Measurements from ENCODE around the gene MRPL44. TPM values are rescaled to one million over a fixed set of nuclear protein-coding genes. Genes with fewer than 3 reads are reported as not detected.
A peak's percentile ranks its signal among the peaks of the same experiment; 100 is the strongest.

MRPL44 gene
- total RNA-seq, 1 donor from 2014 or later, result 37.3 TPM

DNA sequence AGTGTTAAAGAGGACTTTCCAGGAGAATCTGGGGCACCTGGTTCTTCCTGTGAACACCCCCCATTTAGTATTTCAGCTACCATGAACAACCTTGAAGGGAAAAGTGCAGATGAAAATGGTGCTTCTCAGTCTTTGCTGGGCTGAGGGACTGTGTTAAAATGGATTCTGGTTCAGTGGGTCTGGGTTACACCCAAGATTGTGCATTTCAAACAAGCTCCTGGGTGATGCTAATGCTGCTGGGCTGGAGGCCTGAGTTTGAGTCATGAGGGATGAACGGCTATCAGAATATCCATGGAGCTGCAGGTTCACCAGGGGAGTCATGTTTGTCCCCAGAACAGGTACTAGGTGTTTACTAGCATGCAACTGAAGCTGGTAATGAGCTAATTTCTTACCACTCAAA lies 24.0 kb downstream of the MRPL44 start:
- H3K4me3 Mint-ChIP-seq (ENCODE audit: unreplicated experiment), result no peak overlapping the region
- no peaks in the 10 kb centered on the region for H3K9me3 Mint-ChIP-seq (ENCODE audit: unreplicated experiment)
- H3K36me3 Mint-ChIP-seq (ENCODE audit: unreplicated experiment), result no peaks in the 10 kb centered on the region
- no peaks in the 10 kb centered on the region for H3K4me1 Mint-ChIP-seq (ENCODE audit: low read depth, unreplicated experiment)
- TF ChIP-seq, protein P1, sequence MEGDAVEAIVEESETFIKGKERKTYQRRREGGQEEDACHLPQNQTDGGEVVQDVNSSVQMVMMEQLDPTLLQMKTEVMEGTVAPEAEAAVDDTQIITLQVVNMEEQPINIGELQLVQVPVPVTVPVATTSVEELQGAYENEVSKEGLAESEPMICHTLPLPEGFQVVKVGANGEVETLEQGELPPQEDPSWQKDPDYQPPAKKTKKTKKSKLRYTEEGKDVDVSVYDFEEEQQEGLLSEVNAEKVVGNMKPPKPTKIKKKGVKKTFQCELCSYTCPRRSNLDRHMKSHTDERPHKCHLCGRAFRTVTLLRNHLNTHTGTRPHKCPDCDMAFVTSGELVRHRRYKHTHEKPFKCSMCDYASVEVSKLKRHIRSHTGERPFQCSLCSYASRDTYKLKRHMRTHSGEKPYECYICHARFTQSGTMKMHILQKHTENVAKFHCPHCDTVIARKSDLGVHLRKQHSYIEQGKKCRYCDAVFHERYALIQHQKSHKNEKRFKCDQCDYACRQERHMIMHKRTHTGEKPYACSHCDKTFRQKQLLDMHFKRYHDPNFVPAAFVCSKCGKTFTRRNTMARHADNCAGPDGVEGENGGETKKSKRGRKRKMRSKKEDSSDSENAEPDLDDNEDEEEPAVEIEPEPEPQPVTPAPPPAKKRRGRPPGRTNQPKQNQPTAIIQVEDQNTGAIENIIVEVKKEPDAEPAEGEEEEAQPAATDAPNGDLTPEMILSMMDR (IDR thresholded peaks at IDR 0.05; ENCODE audit: partially characterized antibody, unreplicated experiment), result no peak
- no peak for DNase-seq
- H3K27me3 Mint-ChIP-seq (ENCODE audit: unreplicated experiment), result no peaks in the 10 kb centered on the region
- no peak overlapping the region for H3K27ac Mint-ChIP-seq (ENCODE audit: unreplicated experiment)

- TF ChIP-seq, protein P1 (IDR thresholded peaks at IDR 0.05; ENCODE audit: partially characterized antibody, unreplicated experiment), result no peak
- Mint-ChIP-seq H3K4me1 (ENCODE audit: low read depth, unreplicated experiment) (peaks cover 4% of the 10 kb centered on the region), H3K4me3 (ENCODE audit: unreplicated experiment) (no peak overlapping the region), H3K27me3 (ENCODE audit: unreplicated experiment) (peaks cover 2% of the 10 kb centered on the region), H3K36me3 (ENCODE audit: unreplicated experiment) (no peaks in the 10 kb centered on the region), H3K9me3 (ENCODE audit: unreplicated experiment) (no peaks in the 10 kb centered on the region), H3K27ac (ENCODE audit: unreplicated experiment) (no peak overlapping the region)
- DNase-seq, result no peak
These were observed 32.1 kb downstream of the MRPL44 start for GRCh38 chr2:223989206-223989855.

GRCh38 chr2:223989856-223990232 lies 32.6 kb downstream of the MRPL44 start:
- H3K4me1 Mint-ChIP-seq (ENCODE audit: low read depth, unreplicated experiment), result peaks cover 4% of the 10 kb centered on the region
- no peaks in the 10 kb centered on the region for H3K36me3 Mint-ChIP-seq (ENCODE audit: unreplicated experiment)
- no peaks in the 10 kb centered on the region for H3K9me3 Mint-ChIP-seq (ENCODE audit: unreplicated experiment)
- no peak for DNase-seq
- H3K27ac Mint-ChIP-seq (ENCODE audit: unreplicated experiment), result no peak overlapping the region
- H3K4me3 Mint-ChIP-seq (ENCODE audit: unreplicated experiment), result no peak overlapping the region
- peaks cover 2% of the 10 kb centered on the region for H3K27me3 Mint-ChIP-seq (ENCODE audit: unreplicated experiment)
- TF ChIP-seq, protein P1 (IDR thresholded peaks at IDR 0.05; ENCODE audit: partially characterized antibody, unreplicated experiment), result no peak

GRCh38 chr2:223991611-223992010 lies 34.3 kb downstream of the MRPL44 start:
- Mint-ChIP-seq H3K4me1 (ENCODE audit: low read depth, unreplicated experiment) (peaks cover 4% of the 10 kb centered on the region), H3K36me3 (ENCODE audit: unreplicated experiment) (no peaks in the 10 kb centered on the region), H3K9me3 (ENCODE audit: unreplicated experiment) (no peaks in the 10 kb centered on the region), H3K4me3 (ENCODE audit: unreplicated experiment) (no peak overlapping the region), H3K27ac (ENCODE audit: unreplicated experiment) (no peak overlapping the region), H3K27me3 (ENCODE audit: unreplicated experiment) (peaks cover 2% of the 10 kb centered on the region)
- DNase-seq, result no peak
- TF ChIP-seq, protein P1 (IDR thresholded peaks at IDR 0.05; ENCODE audit: partially characterized antibody, unreplicated experiment), result no peak

- DNase-seq, result peak; percentile 72
- Mint-ChIP-seq H3K4me1 (ENCODE audit: low read depth, unreplicated experiment) (peaks cover 4% of the 10 kb centered on the region), H3K36me3 (ENCODE audit: unreplicated experiment) (no peaks in the 10 kb centered on the region), H3K4me3 (ENCODE audit: unreplicated experiment) (no peak overlapping the region), H3K27ac (ENCODE audit: unreplicated experiment) (no peak overlapping the region), H3K9me3 (ENCODE audit: unreplicated experiment) (peaks cover 2% of the 10 kb centered on the region), H3K27me3 (ENCODE audit: unreplicated experiment) (peaks cover 2% of the 10 kb centered on the region)
- TF ChIP-seq, protein P1 (IDR thresholded peaks at IDR 0.05; ENCODE audit: partially characterized antibody, unreplicated experiment), result peak; percentile 82
These were observed 36.5 kb downstream of the MRPL44 start for GRCh38 chr2:223993634-223994232.
